HT-29 (cell line): ENCODE results near the gene GLT6D1. TPM values are rescaled to one million over a fixed set of nuclear protein-coding genes. Genes with fewer than 3 reads are reported as not detected.
"Not testable (repeated sequence)": the region's sequence is repeated elsewhere in the genome, so short reads cannot be mapped to it uniquely, and the experiment has no call there.

Source experiments
- DNase-seq: peaks from one replicate; pipeline ENCODE4 v3.0.0-alpha.2; 2015; ENCODE audit warnings: low spot score
- total RNA-seq: library from RNA; depleted of rRNA; stranded (reverse); fragments of >200 nt; shearing (Covaris generic); gene quantifications from 2 replicates; pipeline ENCODE4 v1.2.3, GENCODE V29; 2014; rRNA removed

GLT6D1 gene, protein sequence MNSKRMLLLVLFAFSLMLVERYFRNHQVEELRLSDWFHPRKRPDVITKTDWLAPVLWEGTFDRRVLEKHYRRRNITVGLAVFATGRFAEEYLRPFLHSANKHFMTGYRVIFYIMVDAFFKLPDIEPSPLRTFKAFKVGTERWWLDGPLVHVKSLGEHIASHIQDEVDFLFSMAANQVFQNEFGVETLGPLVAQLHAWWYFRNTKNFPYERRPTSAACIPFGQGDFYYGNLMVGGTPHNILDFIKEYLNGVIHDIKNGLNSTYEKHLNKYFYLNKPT
- not detected in 2 replicates for total RNA-seq

DNA sequence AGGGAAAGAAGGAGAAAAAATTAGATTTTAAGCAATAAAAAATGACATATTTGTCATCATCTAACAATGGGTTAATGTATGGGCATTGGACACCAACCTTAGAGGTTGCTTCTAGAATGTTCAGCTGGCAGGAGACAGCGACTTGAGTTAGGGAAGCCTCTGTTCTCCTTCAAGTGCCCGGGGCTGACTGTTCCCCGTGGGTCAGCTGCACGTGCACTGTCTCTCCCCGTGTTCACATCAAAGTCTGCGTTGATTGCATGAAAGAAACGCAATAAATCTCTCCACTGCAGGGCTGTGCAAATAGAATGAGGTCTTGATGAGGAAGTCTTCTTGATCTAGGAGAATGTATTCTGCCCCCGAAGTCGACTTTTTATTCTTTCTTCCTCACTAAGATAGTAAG is at the start of gene GLT6D1:
GLT6D1 (minus strand) TSS at position 345 of the 400 bp plus-strand sequence. CDS start 353 bp downstream, outside the sequence.
- no peak for DNase-seq

DNA sequence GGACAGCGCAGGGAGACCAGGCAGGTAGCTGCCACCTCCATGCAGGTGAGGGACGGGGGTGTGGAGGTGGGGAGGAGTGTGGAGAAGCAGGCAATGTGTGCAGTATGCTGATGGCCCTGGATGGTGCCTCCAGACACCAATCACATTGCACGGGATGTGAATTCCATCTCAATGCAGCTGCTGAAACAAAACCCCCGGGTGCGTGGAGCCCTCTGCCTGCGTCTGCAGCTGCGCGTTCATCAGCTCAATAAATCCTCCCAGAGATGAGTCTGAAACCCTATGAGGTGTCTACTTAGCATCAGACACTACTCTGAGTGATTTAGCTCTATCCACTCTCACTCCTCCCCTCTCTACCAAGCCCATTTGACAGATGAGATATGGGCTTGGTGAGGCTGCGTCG is 49.7 kb upstream of the GLT6D1 start:
- no peak for DNase-seq

DNA sequence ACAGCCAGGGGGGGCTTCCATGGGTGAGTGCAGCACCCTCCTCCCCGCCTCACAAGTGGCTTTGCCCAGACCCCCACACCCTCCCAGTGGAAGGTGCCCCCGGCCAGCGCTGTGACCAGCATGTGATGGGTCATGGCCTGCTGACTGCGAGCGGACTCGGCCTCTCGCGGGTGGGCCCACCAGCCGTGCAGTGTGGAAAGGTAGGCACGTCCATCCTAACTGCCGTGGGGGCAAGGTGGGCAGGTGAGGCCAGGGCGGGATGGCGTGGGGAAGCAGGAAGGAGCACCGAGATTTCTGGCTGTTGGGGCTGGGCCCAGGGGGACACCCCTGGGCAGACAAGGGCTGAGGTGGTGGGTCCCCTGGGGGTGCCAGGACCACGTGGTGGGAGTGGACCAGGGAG is 47.9 kb upstream of the GLT6D1 start:
- DNase-seq, result no peak

DNA sequence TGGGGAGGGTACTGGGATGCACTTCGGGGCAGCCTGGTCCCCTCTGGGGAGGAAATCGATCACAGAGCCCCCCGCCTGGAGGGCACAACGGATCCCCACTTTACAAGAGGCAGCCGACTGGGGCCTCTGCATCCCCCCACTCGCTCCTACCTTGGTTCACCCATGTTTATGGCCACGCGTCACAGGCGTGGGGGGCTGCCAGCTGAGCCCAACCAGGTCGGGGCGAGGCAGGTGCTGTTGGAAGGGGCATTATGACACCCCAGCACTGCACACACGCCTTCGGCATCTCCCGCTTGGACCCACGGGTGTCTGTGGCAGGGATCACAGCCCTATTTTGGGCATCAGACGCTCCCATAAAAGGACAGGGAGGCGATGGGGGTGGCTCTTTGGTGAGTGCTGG is 45.4 kb upstream of the GLT6D1 start:
- DNase-seq, result no peak

DNA sequence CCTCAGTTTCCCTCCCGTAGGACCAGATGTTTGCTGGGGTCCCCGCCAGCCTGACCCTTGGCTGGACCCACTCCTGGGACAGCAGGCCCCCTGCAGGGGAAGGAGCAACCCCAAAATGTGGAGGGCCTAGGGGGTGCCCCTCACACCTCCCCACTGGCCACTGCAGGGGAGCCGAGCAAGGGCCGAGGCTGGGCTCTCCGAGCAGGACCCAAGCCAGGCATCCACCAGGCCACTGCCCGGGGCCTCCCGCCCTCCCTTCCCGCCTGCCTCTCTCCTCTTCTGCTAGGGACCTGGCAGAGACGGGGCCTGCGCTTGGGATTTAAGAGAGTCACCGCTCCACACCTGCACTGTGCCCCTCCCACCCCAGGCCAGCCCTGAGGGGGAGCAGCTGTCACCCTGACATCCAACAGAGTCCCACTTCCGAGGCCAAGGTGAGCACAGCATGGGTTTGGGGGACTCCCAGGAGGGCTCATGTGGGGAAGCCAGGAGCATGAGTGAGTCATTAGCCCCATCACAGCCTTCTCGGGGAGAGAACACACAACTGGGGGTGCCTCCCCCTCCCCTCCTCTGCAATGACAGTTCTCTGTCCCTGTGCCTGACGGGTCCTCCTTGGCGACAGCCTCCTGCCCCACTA is 44.2 kb upstream of the GLT6D1 start:
- DNase-seq, result no peak

DNA sequence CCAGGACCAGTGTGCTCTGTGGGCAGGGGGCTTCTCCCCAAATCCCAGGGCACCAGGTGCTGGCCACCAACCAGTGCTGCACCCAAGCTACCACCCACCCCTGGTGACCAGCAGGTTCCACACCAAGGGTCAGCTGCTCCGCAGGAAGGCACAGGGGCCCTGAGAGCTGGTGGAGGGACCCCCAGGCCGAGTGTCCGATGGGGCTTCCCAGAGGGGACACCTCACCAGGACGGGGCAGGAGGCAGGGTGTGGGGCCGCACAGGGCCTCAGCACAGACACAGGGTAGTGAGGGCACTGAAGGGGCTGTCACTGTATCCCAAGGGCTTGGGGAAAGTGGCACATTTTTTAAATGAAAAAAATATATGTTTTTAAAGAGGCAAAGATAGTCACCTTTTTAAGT is 41.8 kb upstream of the GLT6D1 start:
- no peak for DNase-seq

DNA sequence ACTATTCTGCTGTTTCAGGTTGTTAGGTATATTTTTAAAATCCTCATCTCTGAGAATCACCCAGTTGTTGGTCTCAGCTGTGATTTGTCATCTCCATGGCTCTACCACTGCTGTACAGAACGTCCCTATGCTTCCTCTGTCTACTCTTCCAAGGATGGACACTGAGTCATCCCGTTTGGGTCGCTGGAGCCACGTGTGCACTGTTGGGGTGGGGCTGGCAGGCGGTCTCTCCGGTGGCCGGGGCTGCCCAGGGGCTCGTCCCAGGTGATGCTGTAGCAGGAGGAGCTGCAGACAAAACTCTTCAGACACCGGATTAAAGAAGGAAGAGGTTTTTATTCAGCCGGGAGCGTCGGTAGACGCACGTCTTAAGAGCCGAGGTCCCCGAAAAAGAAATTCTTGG is 40.7 kb upstream of the GLT6D1 start:
- no peak for DNase-seq

DNA sequence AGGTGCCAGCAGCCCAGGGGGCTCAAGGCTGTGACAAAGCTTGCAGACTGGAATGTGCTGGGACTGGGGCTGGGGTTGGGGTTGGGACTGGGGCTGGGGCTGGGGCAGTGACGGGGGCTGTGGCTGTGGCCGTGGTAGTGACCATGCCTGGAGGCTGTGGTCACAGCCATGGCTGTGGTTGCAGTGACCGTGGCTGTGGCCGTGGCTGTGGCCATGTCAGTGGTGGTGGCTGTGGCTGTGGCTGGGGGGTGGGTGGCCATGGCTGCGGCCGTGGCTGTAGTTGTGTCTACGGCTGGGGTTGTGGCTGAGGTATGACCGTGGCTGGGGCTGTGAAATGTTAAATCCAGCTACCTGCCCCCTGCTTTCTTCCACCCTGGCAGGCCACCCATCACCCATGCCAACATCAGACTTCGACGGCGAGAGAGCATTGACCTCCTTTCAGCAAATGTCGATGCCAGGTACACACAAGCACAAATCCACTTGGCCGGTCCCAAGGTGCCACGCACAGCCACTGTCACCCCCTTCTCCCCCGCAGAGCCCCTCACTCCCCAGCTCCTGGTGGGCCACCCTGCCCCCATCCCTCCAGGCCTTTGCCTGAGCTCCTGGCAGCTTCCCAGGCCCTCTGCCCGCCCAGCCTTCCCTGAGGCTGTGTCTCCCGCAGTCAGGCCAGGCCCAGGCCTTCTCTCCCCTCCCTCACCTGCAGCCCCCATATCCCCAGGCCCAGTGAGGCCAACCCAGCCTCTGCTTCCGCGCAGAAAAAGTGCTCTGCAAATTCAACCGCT is 39.1 kb upstream of the GLT6D1 start:
- DNase-seq, result no peak

DNA sequence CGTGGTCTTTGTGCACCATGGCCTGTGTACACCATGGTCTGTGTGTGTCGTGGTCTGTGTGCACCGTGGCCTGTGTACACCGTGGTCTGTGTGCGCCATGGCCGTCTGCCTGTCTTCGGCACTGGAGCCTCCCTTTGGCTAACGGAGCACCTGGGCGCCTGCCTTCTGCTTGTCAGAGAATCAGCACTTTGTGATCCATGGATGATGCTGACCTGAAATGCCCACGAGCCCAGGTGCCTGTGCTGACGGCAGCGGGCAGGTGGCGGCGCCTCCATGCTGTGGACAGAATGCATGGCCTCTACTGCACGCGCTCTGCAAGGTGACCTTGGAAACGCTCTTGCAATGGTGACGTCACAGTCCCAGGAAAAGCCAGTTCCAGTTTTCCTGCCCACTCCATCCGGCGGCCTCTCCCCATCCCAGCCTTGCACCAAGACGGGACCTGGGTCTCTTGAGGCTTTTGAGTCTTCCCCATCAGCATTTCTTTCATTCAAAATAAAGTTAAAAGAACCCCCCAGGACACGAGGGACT is 38.4 kb upstream of the GLT6D1 start:
- DNase-seq, result no peak

DNA sequence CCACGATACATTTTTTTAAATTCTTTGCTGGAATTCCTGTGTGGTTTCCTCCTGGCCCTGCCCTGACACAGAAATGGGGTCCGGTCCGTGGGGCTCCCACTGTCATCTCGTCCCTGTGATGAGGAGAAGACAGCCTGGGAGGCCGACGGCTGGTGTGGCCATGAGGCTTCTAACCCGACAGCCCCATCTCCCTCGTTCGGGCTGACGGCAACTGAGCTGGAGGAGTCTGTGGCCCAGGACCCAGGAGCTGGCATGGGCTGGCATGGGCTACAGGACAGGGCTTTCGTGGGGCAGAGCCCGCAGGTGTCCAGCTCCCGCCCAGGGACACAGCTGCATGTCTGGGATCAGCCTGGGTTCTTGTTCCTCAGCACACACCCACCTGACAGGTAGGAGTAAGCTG is 37.6 kb upstream of the GLT6D1 start:
- no peak for DNase-seq

DNA sequence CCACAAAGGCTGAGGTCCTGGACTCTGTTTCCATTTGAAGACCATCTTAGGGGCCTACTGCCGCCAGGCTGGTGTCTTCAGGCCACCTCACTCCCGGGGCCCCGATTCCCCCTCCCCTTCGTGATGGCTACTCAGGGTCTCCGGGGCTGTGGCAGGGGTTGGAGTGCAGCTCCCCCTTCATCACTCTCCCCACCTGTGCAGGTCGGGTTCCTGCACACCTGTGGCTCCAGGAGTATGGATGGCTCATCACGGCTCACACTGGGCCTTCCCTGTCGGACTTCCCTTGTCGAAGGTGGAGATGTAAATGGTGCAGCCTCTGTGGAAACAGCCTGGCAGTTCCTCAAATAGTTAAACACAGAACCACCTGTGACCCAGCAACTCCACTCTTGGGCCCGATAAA is 35.6 kb upstream of the GLT6D1 start:
- no peak for DNase-seq

DNA sequence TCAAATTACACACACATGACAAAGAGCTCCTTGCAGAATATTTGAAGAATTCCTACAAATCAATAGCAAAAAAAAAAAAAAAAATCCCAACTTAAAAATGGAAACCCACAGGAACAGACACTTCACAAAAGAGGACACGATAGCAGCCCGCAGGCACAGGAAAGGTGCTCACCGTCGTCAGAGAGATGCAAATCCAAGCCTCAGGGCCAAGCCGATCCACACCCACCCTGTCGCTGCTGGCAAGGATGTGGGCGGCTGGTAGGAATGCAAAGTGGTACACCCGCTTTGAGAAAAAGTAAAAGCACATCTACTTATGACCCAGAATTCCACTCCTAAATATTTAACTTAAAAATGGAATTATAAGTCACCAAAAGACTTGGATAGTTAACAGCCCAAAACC is 34.6 kb upstream of the GLT6D1 start:
- no peak for DNase-seq

DNA sequence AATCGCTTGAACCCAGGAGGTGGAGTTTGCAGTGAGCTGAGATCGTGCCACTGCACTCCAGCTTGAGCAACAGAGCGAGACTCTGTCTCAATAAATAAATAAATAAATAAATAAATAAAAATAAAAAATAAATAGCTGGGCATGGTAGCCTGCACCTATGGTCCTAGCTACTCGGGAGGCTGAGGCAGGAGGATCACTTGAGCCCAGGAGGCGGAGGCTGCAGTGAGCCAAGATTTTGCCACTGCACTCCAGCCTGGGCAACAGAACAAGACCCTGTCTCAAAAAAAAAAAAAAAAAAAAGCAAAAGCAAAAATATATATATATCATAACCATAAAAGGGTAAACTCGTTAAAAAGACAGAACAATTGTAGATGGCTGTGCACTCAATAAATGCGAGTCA is 33.4 kb upstream of the GLT6D1 start:
- not testable (repeated sequence) for DNase-seq

DNA sequence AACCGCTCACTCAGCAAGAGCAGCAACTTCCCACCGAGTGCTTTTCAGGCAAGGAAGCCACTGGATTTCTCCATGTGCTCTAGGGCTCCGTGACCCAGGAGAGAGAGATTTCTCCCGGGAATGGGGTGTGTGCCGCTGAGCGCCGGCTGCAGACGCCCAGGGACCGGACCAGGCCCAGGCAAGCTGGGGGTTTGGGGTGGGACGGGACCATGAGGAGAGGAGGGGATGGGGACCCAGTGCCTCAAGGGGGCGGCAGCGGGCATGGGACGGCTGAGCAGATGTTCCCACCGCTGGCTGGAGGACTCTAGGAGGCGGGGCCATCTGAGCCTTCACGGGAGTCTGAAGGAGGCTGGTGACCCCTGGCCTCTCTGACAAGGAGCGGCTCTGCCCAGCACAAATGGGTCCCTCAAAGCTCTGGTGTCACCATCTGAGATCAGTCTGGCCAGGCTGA is 32.3 kb upstream of the GLT6D1 start:
- DNase-seq, result no peak

DNA sequence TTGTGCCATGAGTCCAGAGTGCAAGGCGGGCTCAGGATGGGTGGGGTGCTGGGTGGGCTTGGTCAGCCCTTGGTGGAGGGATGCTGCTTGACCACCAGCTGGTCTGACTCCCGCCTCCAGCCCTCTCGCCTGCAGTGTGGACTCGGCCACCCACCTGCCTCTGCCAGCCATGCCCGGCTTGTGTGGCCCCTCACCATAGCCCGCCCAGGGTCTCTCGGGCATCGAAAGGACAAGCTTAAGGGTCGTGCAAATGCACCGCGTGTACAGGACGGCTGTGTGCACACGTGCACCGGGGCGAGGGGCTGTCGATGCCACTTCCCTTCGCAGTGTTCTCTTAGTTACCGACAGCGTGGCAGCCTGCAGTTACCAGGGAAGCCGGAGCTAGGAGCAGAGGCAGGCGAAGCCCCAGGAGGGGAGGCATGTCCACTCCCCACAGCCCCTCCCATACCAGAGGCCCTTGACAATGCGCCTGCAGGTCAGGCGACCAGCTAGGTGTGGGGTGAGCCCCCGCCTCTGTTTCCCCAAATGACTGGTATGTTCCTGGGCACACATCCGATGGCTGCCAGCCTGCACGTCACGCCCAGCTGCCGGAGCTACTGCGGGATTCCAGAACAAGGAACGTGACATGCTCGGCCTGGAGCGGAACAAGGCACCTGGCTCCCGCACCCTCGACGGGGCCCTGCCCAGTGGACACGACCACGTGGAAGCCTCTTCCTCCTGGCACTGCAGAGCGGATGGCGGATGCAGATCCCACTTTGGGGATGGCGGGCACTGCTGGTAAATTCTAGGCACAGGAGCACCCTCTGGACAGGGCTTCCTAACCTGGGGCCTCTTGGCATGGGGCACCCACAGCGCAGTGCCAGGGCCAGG is 31.6 kb upstream of the GLT6D1 start:
- no peak for DNase-seq

DNA sequence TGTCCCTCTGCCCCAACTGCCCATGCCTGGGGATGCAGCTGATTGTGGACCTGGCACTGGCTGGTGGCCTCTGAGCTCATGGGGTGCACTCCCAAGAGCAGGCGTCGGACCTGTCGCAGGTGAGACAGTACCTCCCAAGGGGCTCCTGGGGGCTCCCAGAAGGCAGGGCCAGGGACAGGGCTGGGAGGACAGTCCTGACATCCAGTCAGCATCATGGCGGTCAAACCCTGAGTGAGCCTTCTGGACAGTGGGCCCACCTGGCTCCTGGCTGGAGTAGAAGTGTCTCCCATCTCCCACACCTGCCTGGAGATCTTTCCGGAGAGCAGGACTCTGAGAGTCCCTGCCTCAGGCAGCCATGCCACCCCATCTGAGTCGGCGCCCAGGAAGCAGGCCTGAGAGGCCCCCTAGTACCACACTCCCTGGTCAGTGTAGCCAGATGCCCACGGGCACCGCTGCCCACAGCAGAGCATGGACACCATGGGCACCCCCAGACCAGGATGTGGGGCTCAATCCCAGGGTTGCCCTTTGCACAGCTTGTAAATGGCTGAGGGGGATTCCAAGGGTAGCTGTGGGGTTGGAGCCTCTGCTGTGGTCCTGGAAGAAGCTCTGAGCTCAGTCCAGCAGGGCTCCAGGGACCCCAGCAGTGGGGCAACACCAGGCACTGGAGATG is 30.4 kb upstream of the GLT6D1 start:
- no peak for DNase-seq

DNA sequence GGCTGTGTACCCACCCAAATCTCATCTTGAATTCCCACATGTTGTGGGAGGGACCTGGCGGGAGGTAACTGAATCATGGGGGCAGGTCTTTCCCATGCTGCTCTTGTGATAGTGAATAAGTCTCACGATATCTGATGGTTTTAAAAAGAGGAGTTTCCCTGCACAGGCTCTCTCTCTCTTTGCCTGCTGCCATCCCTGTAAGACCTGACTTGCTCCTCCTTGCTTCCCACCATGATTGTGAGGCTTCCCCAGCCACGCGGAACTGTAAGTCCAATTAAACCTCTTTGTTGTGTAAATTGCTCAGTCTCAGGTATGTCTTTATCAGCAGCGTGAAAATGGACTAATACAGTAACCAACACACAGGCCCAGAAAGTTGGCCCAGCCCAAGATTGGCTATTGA is 29.7 kb upstream of the GLT6D1 start:
- DNase-seq, result not testable (repeated sequence)

DNA sequence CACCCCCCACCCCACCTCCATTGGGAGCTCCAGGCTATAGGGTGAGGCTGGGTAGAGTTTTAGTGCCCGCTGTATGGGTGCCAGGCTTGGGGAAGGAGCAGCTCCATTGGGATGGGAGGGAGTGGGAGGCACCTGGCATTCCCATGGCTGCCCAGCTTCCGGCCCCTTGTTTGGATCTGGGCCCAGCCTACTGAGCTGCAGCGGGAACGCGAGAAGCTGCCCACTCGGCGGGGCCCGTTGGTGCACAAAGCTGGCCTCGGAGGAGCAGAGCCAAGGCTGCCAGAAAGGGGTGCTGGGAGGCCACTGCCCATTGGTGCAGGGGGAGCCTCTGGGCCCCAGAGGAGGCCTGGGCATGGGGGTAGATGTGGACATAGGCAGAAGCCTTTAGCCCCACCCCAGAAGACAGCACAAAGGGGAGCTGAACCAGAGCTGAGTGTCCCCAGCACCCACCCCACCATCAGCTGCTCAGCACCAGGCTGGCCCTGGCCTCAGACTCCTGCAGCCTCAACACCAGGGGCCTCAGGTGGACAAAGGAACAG is 28.2 kb upstream of the GLT6D1 start:
- no peak for DNase-seq

DNA sequence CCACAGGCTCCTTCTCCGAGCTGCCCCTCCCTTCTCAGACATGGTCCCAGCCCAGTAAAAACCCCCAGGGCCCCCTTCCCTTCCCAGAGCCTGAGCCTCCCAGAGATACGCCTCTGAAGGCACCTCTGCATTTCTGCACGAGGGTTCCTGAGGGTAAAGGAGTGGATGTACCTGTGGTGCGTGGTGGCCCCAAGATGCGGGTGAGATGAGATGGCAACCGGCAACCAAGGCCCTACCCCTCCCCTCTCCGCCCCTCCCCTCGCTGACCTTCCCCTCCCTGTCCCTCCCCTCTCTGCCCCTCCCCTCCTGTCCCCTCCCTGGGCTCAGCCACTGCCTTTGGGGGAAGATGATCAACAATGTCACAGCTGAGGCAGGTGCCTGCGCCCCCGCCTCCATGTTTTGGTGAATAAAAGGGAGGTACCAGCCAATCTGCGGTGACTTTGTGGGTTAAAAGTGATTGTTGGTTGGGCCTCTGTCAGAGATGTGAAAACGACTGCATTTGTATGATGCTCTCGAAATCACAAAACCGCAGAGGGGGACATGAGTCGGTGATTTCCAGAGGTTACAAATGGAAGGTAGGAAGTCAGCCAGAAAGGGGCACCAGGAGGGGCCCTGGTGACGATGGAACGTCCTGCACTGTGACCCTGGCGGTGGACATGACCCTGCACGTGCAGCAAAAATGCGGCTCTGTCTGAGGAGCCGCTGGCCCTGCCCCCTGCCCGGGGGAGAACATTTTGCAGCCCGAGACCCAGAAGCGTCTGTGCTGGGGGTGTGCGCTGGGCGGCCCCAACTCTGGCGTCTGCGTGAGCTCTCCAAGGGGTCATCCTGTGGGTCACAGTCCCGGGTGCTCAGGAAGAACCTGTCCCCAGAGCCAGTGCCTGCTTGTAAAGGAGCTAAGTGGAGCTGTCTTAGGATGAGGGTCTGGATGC is 27.5 kb upstream of the GLT6D1 start:
- no peak for DNase-seq
